ENCODE results near the gene CPSF3.

The CPSF3 gene

GRCh38 chr2:9492927-9493326 is 69.5 kb downstream of the CPSF3 start:
- H3K27me3 ChIP-seq (ENCODE audit: control insufficient read depth in 3 of 3, insufficient read depth in 3 of 3, low read depth in 1 of 3, low read length in 3 of 3), result no peaks in the 10 kb centered on the region
- no peak overlapping the region for H2BK12ac ChIP-seq (ENCODE audit: low read length)
- no peak overlapping the region for H2BK15ac ChIP-seq (ENCODE audit: low read length)

GRCh38 chr2:9493478-9493877 is 70.0 kb downstream of the CPSF3 start:
- Histone ChIP-seq H3K14ac (ENCODE audit: low read length) (no peak overlapping the region), H3K27me3 (ENCODE audit: control insufficient read depth in 3 of 3, insufficient read depth in 3 of 3, low read depth in 1 of 3, low read length in 3 of 3) (no peaks in the 10 kb centered on the region), H3K18ac (ENCODE audit: low read length) (no peak overlapping the region), H3K9me3 (replicated peaks in 1 of 2; ENCODE audit: control insufficient read depth in 2 of 2, insufficient read depth in 1 of 2, low read depth in 1 of 2, low read length in 2 of 2) (no peaks in the 10 kb centered on the region), H3K4me1 (ENCODE audit: control insufficient read depth in 2 of 2, insufficient read depth in 1 of 2, low read depth in 1 of 2, low read length in 2 of 2) (no peaks in the 10 kb centered on the region), H3K9ac (ENCODE audit: low read depth, low read length, poor library complexity) (no peak overlapping the region), H2BK120ac (ENCODE audit: low read depth, low read length) (no peak overlapping the region), H4K8ac (ENCODE audit: low read depth, low read length) (no peak overlapping the region), H2BK15ac (ENCODE audit: low read length) (no peak overlapping the region), H2BK12ac (ENCODE audit: low read length) (no peak overlapping the region), H3K23ac (ENCODE audit: low read depth, low read length, poor library complexity) (no peak overlapping the region), H2AK5ac (ENCODE audit: low read depth, low read length) (no peak overlapping the region), H3K4ac (ENCODE audit: low read length) (no peak overlapping the region), H4K91ac (ENCODE audit: low read depth, low read length, poor library complexity) (no peak overlapping the region), H3K4me2 (ENCODE audit: insufficient read depth, low read length, poor library complexity, severe bottlenecking) (no peak overlapping the region), H3K36me3 (replicated peaks in 1 of 2; ENCODE audit: control insufficient read depth in 2 of 2, insufficient read depth in 2 of 2, low read length in 2 of 2) (peaks cover 39 to 99% of the 10 kb centered on the region in 2 donors), H3K4me3 (ENCODE audit: low read length in 2 of 2) (no peak overlapping the region), H3K27ac (replicated peaks; ENCODE audit: low read length) (no peak overlapping the region), H3K79me1 (ENCODE audit: low read depth, low read length) (no peaks in the 10 kb centered on the region), H2AFZ (ENCODE audit: low read length) (no peak overlapping the region), H2BK5ac (ENCODE audit: low read length) (no peak overlapping the region)
- WGBS, 2 donors (ENCODE audit: extremely low coverage in 2 of 2, insufficient read length in 2 of 2, insufficient replicate concordance in 1 of 2), result no CpG with 5 or more reads among the region's 3 CpGs
- DNase-seq (ENCODE audit: low spot score), result no peak

More at GRCh38 chr2:9492927-9493326, 69.5 kb downstream of the CPSF3 start:
- Histone ChIP-seq H4K91ac (ENCODE audit: low read depth, low read length, poor library complexity) (no peak overlapping the region), H3K23ac (ENCODE audit: low read depth, low read length, poor library complexity) (no peak overlapping the region), H3K9ac (ENCODE audit: low read depth, low read length, poor library complexity) (no peak overlapping the region), H2AFZ (ENCODE audit: low read length) (no peak overlapping the region), H3K27ac (replicated peaks; ENCODE audit: low read length) (no peak overlapping the region), H3K14ac (ENCODE audit: low read length) (no peak overlapping the region), H3K79me1 (ENCODE audit: low read depth, low read length) (no peaks in the 10 kb centered on the region), H3K4me2 (ENCODE audit: insufficient read depth, low read length, poor library complexity, severe bottlenecking) (no peak overlapping the region), H3K4me1 (ENCODE audit: control insufficient read depth in 2 of 2, insufficient read depth in 1 of 2, low read depth in 1 of 2, low read length in 2 of 2) (no peaks in the 10 kb centered on the region), H4K8ac (ENCODE audit: low read depth, low read length) (no peak overlapping the region), H2BK120ac (ENCODE audit: low read depth, low read length) (no peak overlapping the region), H3K9me3 (replicated peaks in 1 of 2; ENCODE audit: control insufficient read depth in 2 of 2, insufficient read depth in 1 of 2, low read depth in 1 of 2, low read length in 2 of 2) (no peaks in the 10 kb centered on the region), H3K4me3 (ENCODE audit: low read length in 2 of 2) (no peak overlapping the region), H3K18ac (ENCODE audit: low read length) (no peak overlapping the region), H3K36me3 (replicated peaks in 1 of 2; ENCODE audit: control insufficient read depth in 2 of 2, insufficient read depth in 2 of 2, low read length in 2 of 2) (peaks cover 41 to 99% of the 10 kb centered on the region in 2 donors), H3K4ac (ENCODE audit: low read length) (no peak overlapping the region), H2AK5ac (ENCODE audit: low read depth, low read length) (no peak overlapping the region), H2BK5ac (ENCODE audit: low read length) (no peak overlapping the region)
- DNase-seq (ENCODE audit: low spot score), result no peak
- WGBS, 2 donors (ENCODE audit: extremely low coverage in 2 of 2, insufficient read length in 2 of 2, insufficient replicate concordance in 1 of 2), result no CpG with 5 or more reads among the region's 2 CpGs

- Histone ChIP-seq H3K4me1 (ENCODE audit: control insufficient read depth in 2 of 2, insufficient read depth in 1 of 2, low read depth in 1 of 2, low read length in 2 of 2) (no peaks in the 10 kb centered on the region), H4K8ac (ENCODE audit: low read depth, low read length) (no peak overlapping the region), H3K4me3 (ENCODE audit: low read length in 2 of 2) (no peak overlapping the region), H3K23ac (ENCODE audit: low read depth, low read length, poor library complexity) (no peak overlapping the region), H4K91ac (ENCODE audit: low read depth, low read length, poor library complexity) (no peak overlapping the region), H2BK15ac (ENCODE audit: low read length) (no peak overlapping the region), H3K79me1 (ENCODE audit: low read depth, low read length) (no peaks in the 10 kb centered on the region), H2BK12ac (ENCODE audit: low read length) (no peak overlapping the region), H2AFZ (ENCODE audit: low read length) (no peak overlapping the region), H3K18ac (ENCODE audit: low read length) (no peak overlapping the region), H3K9me3 (replicated peaks in 1 of 2; ENCODE audit: control insufficient read depth in 2 of 2, insufficient read depth in 1 of 2, low read depth in 1 of 2, low read length in 2 of 2) (no peaks in the 10 kb centered on the region), H2BK5ac (ENCODE audit: low read length) (no peak overlapping the region), H2BK120ac (ENCODE audit: low read depth, low read length) (no peak overlapping the region), H3K27ac (replicated peaks; ENCODE audit: low read length) (no peak overlapping the region), H3K9ac (ENCODE audit: low read depth, low read length, poor library complexity) (no peak overlapping the region), H3K4me2 (ENCODE audit: insufficient read depth, low read length, poor library complexity, severe bottlenecking) (no peak overlapping the region), H3K36me3 (replicated peaks in 1 of 2; ENCODE audit: control insufficient read depth in 2 of 2, insufficient read depth in 2 of 2, low read length in 2 of 2) (peaks cover 40 to 99% of the 10 kb centered on the region in 2 donors), H3K14ac (ENCODE audit: low read length) (no peak overlapping the region), H3K4ac (ENCODE audit: low read length) (no peak overlapping the region), H3K27me3 (ENCODE audit: control insufficient read depth in 3 of 3, insufficient read depth in 3 of 3, low read depth in 1 of 3, low read length in 3 of 3) (no peaks in the 10 kb centered on the region), H2AK5ac (ENCODE audit: low read depth, low read length) (no peak overlapping the region)
- WGBS, 2 donors (ENCODE audit: extremely low coverage in 2 of 2, insufficient read length in 2 of 2, insufficient replicate concordance in 1 of 2), result no CpG with 5 or more reads among the region's 1 CpG
- DNase-seq (ENCODE audit: low spot score), result no peak
These were observed 70.6 kb downstream of the CPSF3 start for GRCh38 chr2:9494081-9494480.

- WGBS, 2 donors (ENCODE audit: extremely low coverage in 2 of 2, insufficient read length in 2 of 2, insufficient replicate concordance in 1 of 2), result no CpG with 5 or more reads among the region's 4 CpGs
- H2BK15ac ChIP-seq (ENCODE audit: low read length), result no peak overlapping the region
- H2BK5ac ChIP-seq (ENCODE audit: low read length), result no peak overlapping the region
- no peak for DNase-seq (ENCODE audit: low spot score)
- no peak overlapping the region for H3K27ac ChIP-seq (replicated peaks; ENCODE audit: low read length)
- H2BK12ac ChIP-seq (ENCODE audit: low read length), result no peak overlapping the region
- H3K4me1 ChIP-seq (ENCODE audit: control insufficient read depth in 2 of 2, insufficient read depth in 1 of 2, low read depth in 1 of 2, low read length in 2 of 2), result no peaks in the 10 kb centered on the region
- H2AK5ac ChIP-seq (ENCODE audit: low read depth, low read length), result no peak overlapping the region
- H3K4ac ChIP-seq (ENCODE audit: low read length), result no peak overlapping the region
- no peak overlapping the region for H3K4me3 ChIP-seq (ENCODE audit: low read length in 2 of 2)
- peaks cover 25 to 97% of the 10 kb centered on the region in 2 donors for H3K36me3 ChIP-seq (replicated peaks in 1 of 2; ENCODE audit: control insufficient read depth in 2 of 2, insufficient read depth in 2 of 2, low read length in 2 of 2)
- H3K9ac ChIP-seq (ENCODE audit: low read depth, low read length, poor library complexity), result no peak overlapping the region
- H3K4me2 ChIP-seq (ENCODE audit: insufficient read depth, low read length, poor library complexity, severe bottlenecking), result no peak overlapping the region
- no peaks in the 10 kb centered on the region for H3K27me3 ChIP-seq (ENCODE audit: control insufficient read depth in 3 of 3, insufficient read depth in 3 of 3, low read depth in 1 of 3, low read length in 3 of 3)
- H3K9me3 ChIP-seq (replicated peaks in 1 of 2; ENCODE audit: control insufficient read depth in 2 of 2, insufficient read depth in 1 of 2, low read depth in 1 of 2, low read length in 2 of 2), result no peaks in the 10 kb centered on the region
- H2BK120ac ChIP-seq (ENCODE audit: low read depth, low read length), result no peak overlapping the region
- no peak overlapping the region for H2AFZ ChIP-seq (ENCODE audit: low read length)
- no peak overlapping the region for H3K18ac ChIP-seq (ENCODE audit: low read length)
- H3K79me1 ChIP-seq (ENCODE audit: low read depth, low read length), result no peaks in the 10 kb centered on the region
- no peak overlapping the region for H3K14ac ChIP-seq (ENCODE audit: low read length)
- H3K23ac ChIP-seq (ENCODE audit: low read depth, low read length, poor library complexity), result no peak overlapping the region
- no peak overlapping the region for H4K8ac ChIP-seq (ENCODE audit: low read depth, low read length)
- H4K91ac ChIP-seq (ENCODE audit: low read depth, low read length, poor library complexity), result no peak overlapping the region
These were observed 73.6 kb downstream of the CPSF3 start for GRCh38 chr2:9497017-9497416.
